DMS153 (cell line): ENCODE data around the gene PBX3.

Experiments used
- DNase-seq: peaks from one replicate; lab custom pipeline; 2025; lab: John Stamatoyannopoulos, UW

The PBX3 gene

DNA sequence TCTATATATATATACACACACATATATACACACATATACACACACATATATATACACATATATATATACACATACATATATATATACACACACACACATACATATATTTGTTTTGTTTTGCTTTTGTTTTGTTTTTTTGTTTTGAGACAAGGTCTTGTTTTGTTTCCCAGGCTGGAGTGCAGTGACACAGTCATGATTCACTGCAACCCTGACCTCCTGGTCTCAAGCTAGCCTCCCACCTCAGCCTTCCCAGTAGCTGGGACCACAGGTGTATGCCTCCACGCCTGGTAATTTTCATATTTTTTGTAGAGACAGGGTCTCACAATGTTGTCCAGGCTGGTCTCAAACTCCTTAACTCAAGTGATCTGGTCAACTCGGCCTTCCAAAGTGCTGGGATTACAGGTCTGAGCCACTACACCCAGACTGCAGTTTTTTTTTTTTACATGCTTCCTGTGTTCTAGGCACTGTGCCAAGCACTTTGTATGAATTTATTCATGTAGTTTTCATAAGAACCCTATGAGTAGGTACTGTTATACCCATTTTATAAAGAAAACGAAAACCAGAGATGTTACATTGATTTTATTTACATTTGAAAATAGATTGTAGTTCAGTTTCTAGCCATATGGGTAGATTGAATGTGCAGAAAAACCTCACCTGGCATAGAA, 120.7 kb downstream of the PBX3 start:
- DNase-seq: no peak

DNA sequence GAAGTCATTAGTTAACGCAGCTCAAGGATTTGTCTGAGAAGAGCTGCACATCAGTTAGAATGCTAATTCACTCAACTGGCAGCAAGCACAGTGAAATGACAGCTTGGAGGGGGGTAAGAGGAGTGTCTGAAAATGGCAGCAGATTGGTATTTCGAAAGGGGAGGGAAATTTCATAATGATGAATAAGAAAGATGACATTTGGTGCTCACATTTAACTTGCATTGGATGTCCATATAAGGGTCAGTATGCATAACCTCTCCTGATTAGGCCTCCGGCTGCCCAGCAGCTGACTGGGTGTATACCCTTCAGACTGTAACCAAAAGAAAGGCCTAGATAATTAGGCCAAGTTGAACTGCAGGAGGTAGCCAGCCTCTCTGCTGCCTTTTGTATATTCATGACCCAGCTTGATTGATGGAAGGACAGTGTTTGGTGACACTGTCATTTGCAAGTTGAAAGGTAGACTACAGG, 131.0 kb downstream of the PBX3 start:
- no peak for DNase-seq

DNA sequence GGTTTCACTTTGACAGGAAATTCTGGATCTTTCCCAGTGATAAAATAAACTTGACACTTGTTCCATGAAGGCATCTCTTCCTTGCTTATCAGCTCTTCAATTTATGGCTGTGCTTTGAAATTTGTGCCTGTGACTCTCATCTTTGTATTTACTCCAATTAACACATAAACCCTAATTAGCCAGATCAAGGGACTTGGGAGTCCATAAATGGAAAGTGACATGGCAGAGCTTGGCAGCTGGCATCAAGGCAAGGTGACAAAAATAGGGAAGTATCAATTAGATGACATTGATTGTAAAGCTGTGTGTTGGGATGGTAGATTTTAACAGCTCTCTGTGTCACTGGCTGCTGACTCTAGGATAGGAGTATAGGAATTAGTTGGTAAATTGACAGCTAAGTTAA, 133.9 kb downstream of the PBX3 start:
- DNase-seq: no peak

DNA sequence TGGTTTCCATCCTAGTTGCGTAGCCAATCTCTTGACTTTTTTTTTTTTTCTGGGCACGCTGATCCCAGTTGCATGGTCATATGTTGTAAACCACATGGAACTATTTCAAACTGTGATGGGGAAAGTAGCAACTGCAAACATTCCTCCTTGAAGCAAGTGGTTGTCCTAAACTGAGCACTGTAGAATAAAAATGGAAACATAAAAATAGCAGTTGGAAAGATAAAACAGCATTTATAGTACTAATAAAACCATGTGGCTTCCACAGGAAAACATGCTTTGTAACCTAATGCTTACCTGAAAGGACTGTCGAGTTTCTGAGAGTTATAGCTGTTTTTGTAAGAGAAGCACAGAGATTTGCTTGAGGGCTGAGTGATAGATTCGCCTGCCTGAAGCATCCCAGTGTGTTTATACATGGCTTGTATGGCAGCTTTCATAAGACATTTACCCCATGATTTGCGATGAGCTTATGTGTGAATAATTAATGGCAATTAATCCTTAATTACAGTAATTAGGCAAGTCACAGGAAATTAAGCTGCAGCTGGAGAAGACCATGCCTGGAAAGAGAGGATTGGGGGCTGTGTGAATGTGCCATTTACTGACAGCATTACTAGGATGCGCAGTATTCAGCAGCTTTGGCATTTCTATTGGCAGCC, 136.5 kb downstream of the PBX3 start:
- DNase-seq: no peak

DNA sequence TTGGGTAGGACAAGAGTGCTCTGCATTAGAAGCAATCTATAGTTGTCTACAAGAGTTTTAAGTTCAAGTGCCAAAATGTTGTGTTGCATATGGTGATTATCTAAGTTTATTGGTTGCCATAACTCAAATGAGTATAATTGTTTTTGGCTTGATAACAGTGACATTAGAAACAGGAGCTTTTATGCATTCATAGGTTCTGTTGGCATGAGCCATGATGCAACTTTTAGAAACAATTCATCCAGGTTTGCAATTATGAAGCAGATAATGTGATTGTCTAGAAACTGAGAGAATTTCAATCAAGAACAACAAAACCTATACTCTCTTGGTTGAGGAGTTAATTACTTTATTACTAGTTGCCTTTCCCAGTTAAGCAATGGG, 137.0 kb downstream of the PBX3 start:
- no peak for DNase-seq

DNA sequence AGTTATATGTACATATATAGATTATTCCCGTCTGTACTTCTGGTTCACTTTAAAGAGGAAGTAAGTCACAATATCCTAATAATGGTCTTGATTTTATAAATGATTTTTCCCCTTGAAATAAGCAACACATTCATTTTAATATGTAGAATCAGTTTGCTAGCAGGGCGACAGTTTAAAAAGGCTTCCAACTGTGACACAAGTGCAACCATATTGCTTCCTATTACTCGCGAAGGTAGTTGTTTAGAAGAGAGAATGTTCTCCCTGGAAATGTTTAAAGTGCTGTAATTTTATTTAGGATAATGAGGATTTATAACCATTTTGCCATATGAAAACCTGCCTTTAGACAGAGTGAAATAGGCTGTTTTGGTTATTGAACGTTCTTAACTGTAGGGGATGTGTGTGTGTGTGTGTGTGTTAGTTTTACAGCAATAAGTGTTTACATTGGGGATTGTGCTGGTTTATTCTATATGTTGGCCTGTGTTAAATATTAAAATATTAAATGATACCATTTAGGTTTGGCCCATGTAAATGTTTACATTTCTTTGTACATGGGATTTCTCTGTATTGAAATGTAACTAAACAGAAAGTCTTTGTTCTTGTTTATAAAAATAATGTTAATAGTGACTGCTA, 138.3 kb downstream of the PBX3 start:
- DNase-seq: no peak

DNA sequence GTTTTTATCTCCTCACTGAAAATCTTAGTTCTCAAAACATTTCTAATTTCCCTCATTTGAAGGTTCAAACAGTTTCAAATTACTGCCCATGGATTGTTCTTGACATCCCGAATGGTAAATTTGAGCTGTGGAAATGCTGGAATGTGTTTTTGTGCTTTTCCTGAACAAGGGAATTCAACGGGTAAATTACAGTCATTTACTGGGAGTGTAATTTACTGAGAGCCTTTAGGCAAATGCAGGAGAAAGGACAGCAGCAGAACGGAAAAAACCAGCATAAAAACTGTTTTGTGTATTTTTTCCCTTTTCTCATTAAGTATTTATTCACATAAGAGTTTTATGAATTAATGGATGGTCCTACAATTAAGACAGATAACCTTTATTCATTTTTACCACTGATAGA, 139.2 kb downstream of the PBX3 start:
- no peak for DNase-seq

DNA sequence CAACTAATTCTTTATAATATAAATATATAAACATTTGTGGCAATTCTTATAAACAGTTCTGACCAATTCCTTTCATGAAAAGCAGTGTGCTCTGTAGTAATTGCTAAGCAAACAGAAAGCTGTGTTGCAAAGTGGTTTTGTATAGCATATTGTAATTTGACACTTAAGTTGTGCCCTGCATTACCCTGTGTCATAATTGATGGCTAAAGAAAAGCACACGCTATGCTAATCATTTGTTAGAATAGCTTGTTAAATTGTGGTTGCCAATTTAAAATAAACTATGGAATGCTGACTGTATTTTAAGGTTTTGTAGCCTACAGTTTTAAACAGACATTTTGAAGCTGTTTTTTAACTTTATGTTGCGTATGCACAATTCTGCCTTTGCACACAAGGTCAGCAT, 140.0 kb downstream of the PBX3 start:
- peak; percentile 88 for DNase-seq

DNA sequence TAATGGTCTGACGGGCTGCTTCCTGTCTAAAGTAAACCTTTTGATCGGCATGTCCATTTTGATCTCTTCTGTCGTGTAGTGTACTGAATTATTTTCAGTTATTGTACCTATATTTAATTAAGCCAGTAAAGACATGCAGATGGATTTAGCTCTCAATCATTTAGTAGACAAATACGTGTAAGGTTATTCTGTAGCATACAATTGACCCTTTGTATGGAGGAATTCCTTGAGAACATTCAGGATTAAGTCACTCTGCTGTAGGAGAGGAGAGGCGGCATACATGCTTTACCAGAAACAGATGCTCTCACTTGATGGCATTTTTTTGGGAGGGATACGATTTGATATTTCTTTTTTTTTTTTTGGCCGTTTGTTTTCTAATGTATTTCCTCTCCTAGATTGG, 141.0 kb downstream of the PBX3 start:
- DNase-seq: no peak

DNA sequence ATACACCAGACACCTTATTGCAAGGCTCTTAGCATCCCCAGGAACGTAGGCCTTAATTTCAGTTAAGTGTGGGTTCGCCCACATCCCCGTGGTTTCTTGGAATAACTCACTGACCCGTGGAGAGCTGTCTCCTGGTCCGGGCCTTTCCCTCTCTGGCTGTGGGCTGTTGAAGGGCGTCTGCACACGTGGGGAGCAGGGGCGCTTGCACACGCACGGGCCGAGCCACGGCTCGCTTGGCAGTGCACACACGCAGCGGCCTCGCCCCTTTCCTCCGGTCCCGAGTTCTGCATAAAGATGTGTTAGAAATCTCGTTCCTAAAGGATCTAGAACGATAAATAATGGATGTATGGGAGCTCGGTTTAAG, 141.9 kb downstream of the PBX3 start:
- DNase-seq: no peak

DNA sequence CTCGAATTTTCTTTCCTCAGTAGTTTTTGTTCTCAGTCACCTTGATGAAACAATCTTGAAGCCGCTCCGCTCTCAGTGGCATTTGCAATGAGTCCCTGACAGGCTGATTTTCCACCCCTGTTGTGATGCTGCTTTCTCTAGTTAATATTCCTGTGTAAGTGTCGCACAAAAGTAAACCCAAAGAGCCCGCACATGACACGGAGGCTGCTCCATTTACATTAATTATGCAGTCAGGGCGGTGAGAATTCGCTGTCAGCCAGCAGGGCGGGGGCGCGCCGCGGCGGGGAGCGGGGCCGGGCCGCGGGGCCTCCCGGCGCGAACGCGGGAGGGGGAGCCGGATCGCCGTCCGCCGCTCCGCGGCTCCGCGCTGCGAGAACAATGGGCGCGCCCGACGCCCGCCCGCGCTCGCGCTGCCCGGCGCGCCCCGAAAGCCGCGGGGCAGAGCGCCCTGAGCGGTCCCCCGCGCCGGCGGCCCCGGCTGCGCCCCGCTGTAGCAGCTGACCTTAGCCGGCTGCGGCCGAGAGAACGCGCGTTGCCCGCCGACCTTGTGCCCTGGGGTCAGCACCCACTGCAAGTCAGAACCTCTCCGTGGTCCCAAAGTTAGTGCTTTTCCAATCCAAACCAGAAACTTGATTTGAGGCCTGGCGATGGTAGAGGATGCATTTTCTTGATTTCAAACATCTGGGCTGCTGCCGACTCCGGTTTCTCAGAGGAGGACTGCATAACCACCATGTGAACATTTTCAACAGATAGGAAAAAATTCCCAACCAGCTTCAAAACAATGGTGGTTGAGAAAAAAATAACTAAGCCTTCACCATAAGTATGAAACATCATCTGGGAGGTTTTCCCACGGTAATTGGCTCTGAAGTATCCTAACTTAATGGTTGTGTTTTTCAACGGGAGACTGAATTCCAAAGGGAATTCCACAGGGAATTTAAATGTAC, 142.6 kb downstream of the PBX3 start:
- DNase-seq: no peak

DNA sequence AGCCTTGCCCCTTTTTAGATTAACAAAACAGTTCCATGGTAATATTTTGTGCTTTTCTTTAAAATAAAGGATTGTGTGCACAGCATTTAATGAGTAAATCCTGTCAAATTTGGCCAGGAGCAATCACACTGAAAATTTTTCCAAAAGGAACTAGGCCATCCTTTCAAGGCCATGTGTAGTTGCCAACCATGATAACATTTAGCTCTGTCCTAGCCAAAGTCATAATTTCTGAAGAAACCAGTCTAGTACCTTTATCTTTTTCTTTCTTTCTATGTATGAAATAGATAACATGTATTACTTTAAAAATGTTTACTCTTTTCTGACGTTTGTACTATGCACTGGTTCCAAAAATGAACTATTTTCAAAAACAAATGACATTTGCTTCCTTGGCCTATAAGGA, 143.7 kb downstream of the PBX3 start:
- DNase-seq: no peak

DNA sequence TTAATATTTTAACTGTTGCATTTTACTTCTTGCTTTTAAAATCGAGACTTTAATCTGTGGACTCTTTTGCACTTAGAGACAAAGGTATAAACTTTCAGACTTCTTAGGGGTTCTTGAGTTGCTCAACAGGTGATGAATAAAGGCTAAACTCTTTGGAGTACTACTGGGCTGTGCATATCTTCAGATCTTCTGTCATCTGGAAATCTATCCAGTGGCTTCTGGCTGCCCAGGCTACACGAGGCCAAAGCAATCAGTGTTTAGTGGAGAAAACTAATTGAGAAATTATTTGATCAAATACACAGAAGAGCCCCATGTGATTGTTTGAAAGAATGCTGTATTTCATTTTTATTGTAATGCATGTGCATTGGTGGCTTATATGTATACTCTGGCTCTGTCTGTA, 146.1 kb downstream of the PBX3 start:
- no peak for DNase-seq

DNA sequence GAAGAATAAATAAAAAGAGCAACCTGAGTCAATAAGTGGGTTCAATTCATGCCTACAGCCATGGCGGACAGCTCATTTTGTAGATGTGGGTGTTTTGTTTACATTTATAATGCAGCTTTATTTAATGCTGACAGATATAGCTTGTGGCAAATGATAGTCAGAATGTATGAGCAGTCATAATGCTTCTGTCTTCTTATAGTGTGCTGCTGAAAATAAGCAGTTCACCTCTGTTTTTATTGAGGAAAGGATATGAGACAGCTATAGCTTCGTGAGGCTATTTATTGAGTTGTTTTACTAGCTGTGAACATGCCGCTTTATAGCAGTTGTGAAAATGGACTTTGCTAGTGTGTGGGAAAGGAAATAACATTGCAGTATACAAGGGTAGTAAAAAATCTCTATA, 147.4 kb downstream of the PBX3 start:
- DNase-seq: peak; percentile 80

DNA sequence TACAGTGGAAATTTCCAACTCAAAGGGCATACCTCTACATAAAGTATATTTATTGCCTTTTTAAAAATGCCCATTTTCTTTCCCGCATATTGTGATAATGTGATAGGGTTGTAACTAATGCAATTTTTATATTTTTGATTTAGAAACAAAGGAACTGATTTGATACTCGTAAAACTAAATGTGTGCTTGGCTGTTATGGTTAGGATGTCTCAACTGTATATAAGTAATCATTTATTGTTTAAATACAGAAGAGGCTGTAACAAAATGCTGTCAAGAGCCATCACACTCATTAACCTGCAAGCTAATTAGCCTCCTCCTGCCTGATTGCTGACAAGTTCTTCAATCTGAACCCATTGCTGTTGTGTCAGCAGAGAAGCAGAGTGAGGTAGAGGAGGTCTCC, 149.2 kb downstream of the PBX3 start:
- DNase-seq: no peak

DNA sequence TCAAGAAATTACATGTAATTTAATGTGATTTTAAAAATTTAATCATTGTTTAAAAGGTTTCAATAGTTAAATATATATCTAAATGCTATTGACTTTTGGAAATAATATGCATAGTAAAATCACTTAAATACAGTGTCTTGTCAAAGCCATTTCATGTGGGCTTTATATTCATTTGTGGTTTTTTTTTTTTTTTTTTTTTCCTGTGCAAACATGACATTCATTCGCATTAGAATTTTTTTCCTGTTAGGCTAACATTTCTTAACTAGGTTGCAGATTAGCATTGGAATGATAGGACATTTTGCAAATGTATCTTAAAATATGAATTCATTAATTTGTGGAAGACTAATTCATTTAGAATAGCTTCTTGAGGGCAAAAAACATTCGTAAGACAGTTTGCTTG, 149.8 kb downstream of the PBX3 start:
- no peak for DNase-seq

DNA sequence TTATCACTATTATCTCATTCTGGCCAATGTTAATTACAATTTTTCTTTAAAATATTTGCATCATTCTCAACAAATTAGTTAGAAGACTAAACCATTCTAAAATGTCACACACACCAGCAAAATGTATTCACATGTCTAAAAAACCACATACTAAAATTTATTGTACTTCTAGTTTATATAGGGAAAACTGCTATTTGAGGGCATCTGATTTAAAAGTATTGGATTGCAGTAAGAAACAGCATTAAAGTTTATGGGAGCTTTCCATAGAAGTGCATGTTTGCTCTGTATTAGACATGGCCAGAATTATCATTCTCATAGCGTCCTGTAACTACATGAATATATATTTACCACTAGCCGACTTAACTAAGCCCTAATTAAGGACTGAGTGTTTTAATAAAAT, 150.3 kb downstream of the PBX3 start:
- DNase-seq: no peak

DNA sequence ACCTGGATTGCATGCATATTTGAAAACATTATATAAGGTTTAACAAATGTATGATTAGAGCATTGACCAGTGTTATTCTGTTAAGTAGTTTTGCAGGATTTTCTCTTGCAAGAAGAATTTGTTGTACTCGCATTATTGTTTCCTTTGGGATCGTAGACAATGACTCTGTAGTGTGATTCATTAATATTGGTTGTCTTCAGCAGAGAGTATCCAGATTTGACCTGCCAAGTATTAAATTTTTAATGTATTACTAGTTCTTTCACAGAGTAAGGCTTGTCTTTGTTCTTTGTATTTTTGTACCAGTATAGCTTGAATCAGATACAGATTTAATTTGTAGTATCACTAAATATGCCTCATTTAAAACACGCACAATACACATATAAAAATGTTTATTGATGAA, 155.0 kb downstream of the PBX3 start:
- DNase-seq: no peak

DNA sequence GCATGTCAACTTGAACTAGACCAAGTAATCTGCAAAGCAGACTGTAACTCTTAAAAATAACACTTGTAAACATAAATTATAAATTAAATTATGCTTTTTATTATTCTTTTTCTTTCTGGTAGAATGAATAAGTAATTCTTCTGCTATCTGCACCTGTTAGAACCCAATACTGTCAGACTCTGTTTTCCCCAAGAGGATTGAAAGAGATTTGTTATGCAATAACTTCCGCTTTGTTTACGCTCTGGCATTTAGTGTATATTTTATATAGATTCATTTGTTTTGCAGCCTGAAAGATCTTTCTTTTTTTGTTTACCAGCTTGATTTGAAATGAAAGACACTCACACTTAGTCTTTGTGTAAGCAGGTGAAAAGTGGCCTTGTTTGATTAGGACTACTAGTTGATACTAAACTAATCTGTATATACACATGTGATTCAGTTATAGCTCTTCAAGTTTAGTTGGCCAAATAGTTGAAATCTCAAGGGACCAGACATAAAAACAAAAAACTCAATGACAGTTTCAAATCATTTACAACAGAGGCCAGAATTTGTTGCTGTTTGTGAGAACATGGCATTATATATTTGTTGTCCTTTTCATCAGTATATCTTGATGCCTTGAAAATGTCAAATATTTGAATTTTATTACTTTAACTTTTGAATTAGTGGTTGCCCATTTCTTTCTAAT, 155.8 kb downstream of the PBX3 start:
- peak; percentile 44 for DNase-seq

DNA sequence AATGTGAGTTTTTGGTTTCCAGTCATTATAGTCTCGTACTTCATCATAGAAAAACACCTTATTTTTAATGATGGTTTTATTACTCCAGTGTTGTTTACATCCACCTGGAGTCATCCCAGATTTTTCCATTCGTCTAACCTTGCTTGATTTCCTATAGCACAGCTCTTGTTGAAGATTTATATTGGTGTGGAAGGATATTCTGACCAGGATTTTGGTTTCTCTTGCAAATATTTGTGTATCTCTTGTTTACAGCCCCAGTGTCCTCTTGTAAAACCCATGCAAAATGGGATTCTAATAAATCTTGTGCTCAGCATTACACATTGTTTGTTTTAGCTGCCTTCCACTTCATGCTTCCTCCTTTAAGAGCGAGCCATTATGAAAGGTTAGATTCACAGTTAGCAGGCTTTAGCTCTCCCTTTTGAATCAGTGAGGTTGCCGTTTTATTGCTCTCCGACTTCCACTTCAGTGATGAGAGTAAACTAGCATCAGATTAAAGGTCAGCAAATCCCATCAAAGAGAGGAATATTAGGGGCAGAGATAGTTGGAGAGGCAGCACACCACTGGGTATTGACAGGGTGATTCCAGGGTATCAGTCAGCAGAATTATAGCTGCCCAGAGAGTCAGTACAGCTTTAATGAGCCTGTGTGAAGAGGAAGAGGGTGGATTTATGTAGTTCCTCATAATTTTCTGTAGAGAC, 157.1 kb downstream of the PBX3 start:
- peak; percentile 98 for DNase-seq

DNA sequence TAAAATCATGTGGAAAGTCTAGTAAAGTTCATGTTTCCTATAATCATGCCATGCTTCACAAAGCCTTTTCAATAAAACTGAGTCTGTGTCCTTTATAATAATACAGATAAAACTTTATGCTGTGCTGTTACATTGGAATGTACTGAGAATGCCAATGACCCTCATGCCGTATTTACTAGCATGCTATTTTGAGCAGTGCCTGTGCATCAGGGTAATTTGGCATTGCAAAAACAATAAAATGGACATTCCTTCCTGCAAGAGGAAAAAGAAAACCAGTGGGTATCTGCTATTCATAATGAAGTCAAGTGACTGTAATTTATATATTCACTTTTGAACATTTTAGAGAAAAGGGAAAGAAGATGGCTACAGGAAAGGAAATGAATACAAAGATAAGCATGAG, 159.0 kb downstream of the PBX3 start:
- DNase-seq: no peak
